ENCODE data around the gene H2BW1.
"Not testable (repeated sequence)": the region's sequence is repeated elsewhere in the genome, so short reads cannot be mapped to it uniquely, and the experiment has no call there.

H2BW1 gene, protein sequence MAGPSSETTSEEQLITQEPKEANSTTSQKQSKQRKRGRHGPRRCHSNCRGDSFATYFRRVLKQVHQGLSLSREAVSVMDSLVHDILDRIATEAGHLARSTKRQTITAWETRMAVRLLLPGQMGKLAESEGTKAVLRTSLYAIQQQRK

DNA sequence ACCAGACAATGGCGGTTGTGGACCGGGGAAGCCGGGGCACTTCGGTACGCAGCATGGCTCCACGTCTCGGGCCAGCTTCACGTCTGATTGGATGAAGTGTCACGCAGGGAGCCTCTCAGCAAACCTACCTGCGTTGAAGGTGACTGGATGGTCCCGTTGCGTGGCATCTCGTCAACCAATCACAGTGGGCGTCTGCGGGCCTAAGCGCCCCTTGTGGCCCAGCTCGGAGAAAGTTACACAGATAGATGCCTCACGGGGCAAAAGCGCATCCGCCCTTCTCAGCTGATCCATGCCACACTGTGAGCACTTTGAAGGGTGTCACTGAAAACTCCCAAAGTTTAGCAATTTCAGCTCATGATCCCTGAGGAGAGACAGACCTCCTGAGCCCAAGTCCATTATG is at the start of gene H2BW1:
H2BW1 (minus strand) TSS at position 103 of the 400 bp plus-strand sequence. CDS start 132 bp downstream, outside the sequence.
- no peak for DNase-seq (ENCODE audit: low read depth in 2 of 2, low spot score in 1 of 2)

DNA sequence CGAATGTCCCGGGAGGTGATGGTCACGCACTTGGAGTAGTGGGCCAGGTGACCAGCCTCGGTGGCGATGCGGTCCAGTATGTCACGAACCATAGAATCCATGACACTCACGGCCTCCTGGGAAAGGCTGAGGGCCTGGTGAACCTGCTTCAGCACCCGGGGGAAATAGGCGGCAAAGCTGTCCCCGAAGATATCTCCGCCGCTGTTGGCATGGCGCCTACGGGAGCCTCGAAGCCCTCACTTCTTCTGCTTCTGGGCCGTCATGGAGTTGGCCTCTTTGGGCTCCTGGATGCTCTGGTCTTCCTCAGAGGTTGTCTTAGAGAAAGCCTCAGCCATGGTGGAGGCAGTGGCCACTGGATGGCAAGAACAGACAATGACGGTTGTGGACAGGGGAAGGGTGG is 49.1 kb upstream of the H2BW1 start:
- not testable (repeated sequence) for DNase-seq (ENCODE audit: low read depth in 2 of 2, low spot score in 1 of 2)

DNA sequence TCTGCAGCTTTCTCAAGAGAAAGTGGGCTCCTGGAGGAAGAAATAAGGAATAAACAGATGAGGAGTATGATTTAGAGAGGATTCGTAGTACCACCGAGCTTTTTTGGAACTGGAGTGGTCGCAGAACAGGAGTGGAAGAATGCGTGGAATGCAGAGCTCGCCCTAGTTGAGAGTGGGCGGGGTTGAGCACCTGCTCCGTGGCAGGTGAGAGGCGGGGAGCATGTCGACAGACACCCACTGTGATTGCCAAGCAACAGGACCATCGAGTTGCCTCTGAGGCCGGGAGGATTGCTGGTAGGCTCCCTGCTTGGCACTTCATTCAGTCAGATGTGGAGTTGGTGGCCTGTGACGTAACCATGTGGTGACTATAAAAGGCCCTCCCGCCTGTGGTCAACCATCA is 41.4 kb upstream of the H2BW1 start:
- DNase-seq (ENCODE audit: low read depth in 2 of 2, low spot score in 1 of 2), result not testable (repeated sequence)

DNA sequence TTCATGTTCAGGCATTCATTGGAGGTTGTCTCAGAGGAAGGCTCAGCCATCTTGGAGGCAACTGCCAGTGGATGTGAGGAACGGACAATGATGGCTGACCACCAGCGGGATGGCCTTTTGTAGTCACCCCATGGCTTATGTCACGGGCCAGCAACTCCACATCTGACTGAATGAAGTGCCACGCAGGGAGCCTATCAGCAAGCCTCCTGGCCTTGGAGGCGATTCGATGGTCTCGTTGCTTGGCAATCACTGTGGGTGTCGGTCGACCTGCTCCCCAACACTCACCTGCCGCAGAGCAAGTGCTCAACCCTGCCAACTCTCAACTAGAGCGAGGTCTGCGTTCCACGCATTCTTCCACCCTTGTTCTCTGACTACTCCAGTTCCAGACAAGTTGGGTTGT is 33.7 kb upstream of the H2BW1 start:
- DNase-seq (ENCODE audit: low read depth in 2 of 2, low spot score in 1 of 2), result no peak

DNA sequence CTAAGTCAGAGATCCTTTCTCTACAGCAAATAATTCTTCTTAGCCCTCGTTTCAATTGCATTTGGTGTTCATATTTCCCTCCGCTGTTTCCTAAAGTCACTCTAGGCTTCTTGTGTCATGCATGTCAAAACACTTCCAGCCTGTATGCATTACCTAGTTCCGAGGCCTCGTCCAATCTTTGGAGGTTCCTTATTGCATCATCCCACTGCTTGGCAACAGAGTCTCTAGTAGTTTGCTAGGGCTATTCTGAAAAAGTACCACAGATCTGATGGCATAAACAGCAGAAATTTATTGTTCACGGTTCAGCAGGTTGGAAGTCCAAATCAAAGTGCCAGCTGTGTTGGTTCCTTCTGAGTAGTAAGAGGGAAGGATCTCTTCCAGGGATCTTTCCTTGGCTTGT is 32.1 kb upstream of the H2BW1 start:
- DNase-seq (ENCODE audit: low read depth in 2 of 2, low spot score in 1 of 2), result no peak

DNA sequence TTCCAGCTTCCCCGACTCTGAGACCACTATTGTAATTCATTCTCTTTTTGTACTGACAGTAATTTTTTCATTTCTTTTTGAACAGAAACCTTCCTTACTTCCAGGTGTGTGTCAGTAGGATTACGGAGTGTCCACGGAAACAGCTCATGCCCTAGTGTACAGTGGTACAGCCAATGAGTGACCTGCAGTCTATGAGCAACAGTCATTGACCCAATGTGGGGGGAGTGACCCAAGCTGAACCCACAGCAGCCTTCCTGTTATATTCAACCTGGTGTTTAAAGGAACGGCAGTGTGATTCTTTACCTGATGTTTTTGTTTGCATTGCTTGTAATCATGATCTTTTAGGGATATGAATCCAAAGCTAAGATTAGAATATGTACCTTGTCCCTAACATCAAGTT is 27.5 kb upstream of the H2BW1 start:
- DNase-seq (ENCODE audit: low read depth in 2 of 2, low spot score in 1 of 2), result no peak

DNA sequence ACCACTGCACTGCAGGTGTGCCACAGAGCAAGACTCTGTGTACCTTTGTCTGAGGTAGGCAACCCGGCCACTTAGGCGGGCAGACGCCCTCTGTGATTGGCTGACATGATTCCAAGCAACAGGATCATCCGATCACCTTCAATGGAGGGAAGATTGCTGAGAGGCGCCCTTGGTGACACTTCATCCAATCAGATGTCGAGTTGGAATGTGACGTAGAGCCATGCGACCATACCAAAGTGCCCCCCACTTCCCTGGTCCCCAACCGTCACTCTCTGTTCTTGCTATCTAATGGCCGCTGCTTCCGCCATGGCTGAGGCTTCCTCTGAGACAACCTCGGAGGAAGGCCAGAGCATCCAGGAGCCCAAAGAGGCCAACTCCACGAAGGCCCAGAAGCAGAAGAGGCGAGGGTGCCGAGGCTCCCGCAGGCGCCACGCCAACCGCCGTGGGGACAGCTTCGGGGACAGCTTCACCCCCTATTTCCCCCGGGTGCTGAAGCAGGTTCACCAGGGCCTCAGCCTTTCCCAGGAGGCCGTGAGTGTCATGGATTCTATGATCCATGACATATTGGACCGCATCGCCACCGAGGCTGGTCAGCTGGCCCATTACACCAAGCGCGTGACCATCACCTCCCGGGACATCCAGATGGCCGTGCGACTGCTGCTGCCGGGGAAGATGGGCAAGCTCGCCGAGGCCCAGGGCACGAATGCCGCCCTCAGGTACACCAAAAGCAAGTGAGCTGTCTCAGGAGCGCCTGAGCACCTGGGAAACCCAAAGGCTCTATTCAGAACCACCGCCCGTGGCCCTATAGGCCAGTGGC is 26.4 kb upstream of the H2BW1 start, which contains the start of gene H2BW2:
H2BW2 (plus strand) TSS at position 268 of the 817 bp plus-strand sequence; CDS start at position 307, 39 bp downstream.
- DNase-seq (ENCODE audit: low read depth in 2 of 2, low spot score in 1 of 2), result no peak

DNA sequence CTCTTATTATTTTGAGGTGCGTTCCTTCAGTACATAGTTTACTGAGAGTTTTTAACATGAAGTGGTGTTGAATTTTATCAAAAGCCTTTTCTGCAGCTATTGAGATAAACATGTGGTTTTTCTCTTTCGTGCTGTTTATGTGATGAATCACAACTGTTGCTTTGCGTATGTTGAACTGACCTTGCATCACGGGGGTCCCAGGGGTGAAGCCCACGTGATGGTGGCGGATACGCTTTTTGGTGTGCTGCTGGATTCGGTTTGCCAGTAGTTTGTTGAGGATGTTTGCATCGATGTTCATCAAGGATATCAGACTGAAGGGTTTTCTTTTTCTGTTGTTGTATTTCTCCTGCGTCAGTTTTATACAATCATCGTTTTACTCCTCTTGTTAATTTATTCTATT is 4.6 kb upstream of the H2BW1 start:
- DNase-seq (ENCODE audit: low read depth in 2 of 2, low spot score in 1 of 2), result no peak

DNA sequence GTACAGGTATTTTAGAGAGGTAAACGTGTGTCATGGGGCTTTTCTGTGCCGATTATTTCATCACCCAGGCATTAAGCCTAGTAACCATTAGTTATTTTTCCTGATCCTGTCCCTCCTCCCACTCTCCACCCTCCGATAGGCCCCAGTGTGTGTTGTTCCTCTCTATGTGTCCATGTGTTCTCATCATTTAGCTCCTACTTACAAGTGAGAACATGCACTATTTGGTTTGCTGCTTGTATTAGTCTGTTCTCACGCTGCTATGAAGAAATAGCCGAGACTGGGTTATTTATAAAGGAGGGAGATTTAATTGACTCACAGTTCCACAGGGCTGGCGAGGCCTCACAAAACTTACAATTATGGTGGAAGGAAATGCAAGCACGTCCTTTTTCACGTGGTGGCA is 2.1 kb upstream of the H2BW1 start:
- not testable (repeated sequence) for DNase-seq (ENCODE audit: low read depth in 2 of 2, low spot score in 1 of 2)

DNA sequence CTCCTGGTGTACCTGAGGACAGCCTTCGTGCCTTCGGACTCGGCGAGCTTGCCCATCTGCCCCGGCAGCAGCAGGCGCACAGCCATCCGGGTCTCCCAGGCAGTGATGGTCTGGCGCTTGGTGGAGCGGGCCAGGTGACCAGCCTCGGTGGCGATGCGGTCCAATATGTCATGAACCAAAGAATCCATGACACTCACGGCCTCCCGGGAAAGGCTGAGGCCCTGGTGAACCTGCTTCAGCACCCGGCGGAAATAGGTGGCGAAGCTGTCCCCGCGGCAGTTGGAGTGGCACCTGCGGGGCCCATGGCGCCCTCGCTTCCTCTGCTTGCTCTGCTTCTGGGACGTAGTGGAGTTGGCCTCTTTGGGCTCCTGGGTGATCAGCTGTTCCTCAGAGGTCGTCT is 350 bp downstream of the H2BW1 start:
- no peak for DNase-seq (ENCODE audit: low read depth in 2 of 2, low spot score in 1 of 2)

DNA sequence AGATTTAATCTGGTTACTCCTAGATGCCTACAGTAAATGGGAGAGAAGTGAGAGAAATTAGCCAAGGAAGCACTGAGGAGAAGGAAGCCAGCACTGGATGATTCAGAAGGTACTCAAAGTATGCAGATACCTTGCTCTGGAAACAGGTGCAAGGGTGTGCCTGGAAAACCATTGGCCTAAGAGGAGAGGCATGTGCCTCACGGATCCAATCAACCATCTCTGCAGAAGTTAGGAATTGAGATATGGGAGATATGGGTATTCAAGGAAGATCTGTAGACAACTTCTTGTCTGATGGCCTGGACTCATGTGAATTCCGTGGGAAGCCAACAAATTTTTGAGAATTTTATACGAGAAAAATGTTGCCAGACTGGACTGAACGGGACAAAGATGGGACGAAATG is 4.7 kb downstream of the H2BW1 start:
- DNase-seq (ENCODE audit: low read depth in 2 of 2, low spot score in 1 of 2), result no peak

DNA sequence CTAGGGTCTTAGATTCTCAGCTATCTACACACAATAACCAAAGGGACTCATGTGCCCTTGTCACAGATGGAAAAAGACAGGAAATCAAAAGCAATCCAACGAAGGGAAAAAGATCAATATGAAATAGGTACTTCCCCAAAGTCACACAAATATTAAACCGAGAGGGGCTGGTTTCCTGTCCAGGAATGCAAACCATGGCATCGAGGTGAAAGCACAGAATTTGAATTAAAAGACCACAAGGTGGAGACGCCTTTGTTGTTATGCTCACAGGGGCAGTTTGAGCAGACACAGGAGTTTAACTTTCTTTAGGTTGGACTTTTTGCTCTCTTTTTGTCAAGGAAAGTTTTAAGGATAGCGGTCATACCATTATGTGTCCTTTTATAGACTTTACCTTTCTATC is 14.3 kb downstream of the H2BW1 start:
- DNase-seq (ENCODE audit: low read depth in 2 of 2, low spot score in 1 of 2), result no peak

DNA sequence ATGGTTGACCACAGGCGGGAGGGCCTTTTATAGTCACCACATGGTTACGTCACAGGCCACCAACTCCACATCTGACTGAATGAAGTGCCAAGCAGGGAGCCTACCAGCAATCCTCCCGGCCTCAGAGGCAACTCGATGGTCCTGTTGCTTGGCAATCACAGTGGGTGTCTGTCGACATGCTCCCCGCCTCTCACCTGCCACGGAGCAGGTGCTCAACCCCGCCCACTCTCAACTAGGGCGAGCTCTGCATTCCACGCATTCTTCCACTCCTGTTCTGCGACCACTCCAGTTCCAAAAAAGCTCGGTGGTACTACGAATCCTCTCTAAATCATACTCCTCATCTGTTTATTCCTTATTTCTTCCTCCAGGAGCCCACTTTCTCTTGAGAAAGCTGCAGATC is 30.0 kb downstream of the H2BW1 start:
- DNase-seq (ENCODE audit: low read depth in 2 of 2, low spot score in 1 of 2), result not testable (repeated sequence)

DNA sequence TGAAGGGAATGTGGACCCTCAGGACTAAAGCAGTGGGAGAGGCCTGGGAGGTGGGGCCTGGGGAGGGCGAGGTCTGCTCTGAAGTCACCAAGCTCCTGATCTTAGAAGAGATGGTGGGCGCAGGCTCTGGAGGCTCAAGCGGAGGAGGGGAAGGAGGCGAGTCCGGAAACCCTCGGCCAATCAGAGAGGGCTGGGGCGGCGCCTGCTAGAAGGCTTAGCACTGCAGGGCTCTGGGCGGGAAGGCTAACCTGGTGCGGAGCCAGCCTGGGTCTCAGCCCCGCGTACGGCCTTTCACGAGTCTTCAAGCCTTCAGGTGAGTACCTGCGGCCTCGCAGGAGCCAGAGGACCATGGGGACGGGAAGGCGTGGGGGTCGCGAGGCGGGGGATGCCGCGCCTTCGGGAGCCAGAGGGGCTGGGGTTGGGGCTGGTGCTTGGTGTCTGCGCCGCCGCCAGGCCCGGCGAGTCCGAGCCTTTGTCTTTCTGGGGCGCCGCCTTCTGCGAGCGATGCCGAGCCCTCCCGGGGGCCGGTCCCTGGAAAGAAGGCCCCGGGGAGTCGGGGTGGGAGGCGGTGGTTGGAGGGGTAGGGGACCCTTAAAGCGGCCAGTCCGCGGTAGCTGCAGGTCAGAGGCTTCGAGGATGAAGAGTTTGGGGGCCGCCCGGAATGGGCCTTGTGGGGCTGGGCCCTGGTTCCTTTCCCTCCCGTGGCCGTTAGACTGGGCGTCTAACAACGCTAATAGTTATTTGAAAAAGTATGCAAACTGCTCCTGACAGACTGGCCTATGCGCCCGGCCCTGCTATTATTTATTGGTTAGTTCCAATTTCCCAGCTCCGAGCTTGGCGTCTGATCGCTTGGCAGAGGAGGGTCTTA is 50.9 kb downstream of the H2BW1 start, which contains the start of gene TMSB15B:
TMSB15B (plus strand) TSS at position 217 of the 868 bp plus-strand sequence.
- not testable (repeated sequence) for DNase-seq (ENCODE audit: low read depth in 2 of 2, low spot score in 1 of 2)
